Trophoblast cell (in vitro differentiated cells and primary cell): ENCODE results near the gene SS18L1.

ENCODE experiments used
- DNase-seq, 2 donors: peaks; one replicate each; pipeline ENCODE4 v3.0.0-alpha.2; 2016
- H2AFZ ChIP-seq: 2 replicates; pipeline ENCODE4 v1.6.1; 2013; ENCODE audit warnings: low read length, moderate library complexity, mild to moderate bottlenecking; ENCODE audit not compliant: insufficient read depth, poor library complexity
- H2AK5ac ChIP-seq: 2 replicates; pipeline ENCODE4 v1.6.1; 2013; ENCODE audit warnings: mild to moderate bottlenecking, low read length
- H2BK120ac ChIP-seq: 2 replicates; pipeline ENCODE4 v1.6.1; 2013; ENCODE audit warnings: low read length, mild to moderate bottlenecking, moderate library complexity; ENCODE audit not compliant: insufficient read depth, poor library complexity
- H2BK12ac ChIP-seq: 2 replicates; pipeline ENCODE4 v1.6.1; 2013; ENCODE audit warnings: mild to moderate bottlenecking, low read length, moderate library complexity
- H2BK5ac ChIP-seq: 2 replicates; pipeline ENCODE4 v1.6.1; 2013; ENCODE audit warnings: low read length, low read depth, moderate library complexity, mild to moderate bottlenecking; ENCODE audit not compliant: poor library complexity
- H3K14ac ChIP-seq: 2 replicates; pipeline ENCODE4 v1.6.1; 2013; ENCODE audit warnings: mild to moderate bottlenecking, low read length
- H3K18ac ChIP-seq: 2 replicates; pipeline ENCODE4 v1.6.1; 2013; ENCODE audit warnings: mild to moderate bottlenecking, low read length
- H3K23ac ChIP-seq: 2 replicates; pipeline ENCODE4 v1.6.1; 2013; ENCODE audit warnings: low read length
- H3K27ac ChIP-seq: 2 replicates; pipeline ENCODE4 v1.5.1; 2013; ENCODE audit warnings: low read depth, mild to moderate bottlenecking, inconsistent platforms, low read length, moderate library complexity
- H3K27me3 ChIP-seq: 2 replicates; pipeline ENCODE4 v1.6.1; 2013; ENCODE audit warnings: inconsistent platforms, mild to moderate bottlenecking, low read length, moderate library complexity; ENCODE audit not compliant: insufficient read depth
- H3K36me3 ChIP-seq, 2 experiments: 1 replicate in 1 of 2; 2 replicates in 1 of 2; pipeline ENCODE4 v1.6.1; 2013; ENCODE audit warnings: low read length in 2 of 2, mild to moderate bottlenecking in 2 of 2, moderate library complexity in 1 of 2; ENCODE audit not compliant: insufficient read depth in 2 of 2, control insufficient read depth in 1 of 2
- H3K4ac ChIP-seq: 2 replicates; pipeline ENCODE4 v1.6.1; 2013; ENCODE audit warnings: low read depth, mild to moderate bottlenecking, low read length, moderate library complexity
- H3K4me1 ChIP-seq, 2 experiments: 1 replicate in 1 of 2; 2 replicates in 1 of 2; pipeline ENCODE4 v1.6.1; 2013; ENCODE audit warnings: low read length in 2 of 2, mild to moderate bottlenecking in 2 of 2, moderate library complexity in 1 of 2; ENCODE audit not compliant: insufficient read depth in 2 of 2, control insufficient read depth in 1 of 2
- H3K4me2 ChIP-seq: 2 replicates; pipeline ENCODE4 v1.6.1; 2013; ENCODE audit warnings: inconsistent platforms, mild to moderate bottlenecking, low read length, moderate library complexity
- H3K4me3 ChIP-seq: 2 replicates; pipeline ENCODE4 v1.5.1; 2013; ENCODE audit warnings: mild to moderate bottlenecking, low read depth, low read length, inconsistent platforms
- H3K79me1 ChIP-seq: one replicate; pipeline ENCODE4 v1.6.1; 2013; ENCODE audit warnings: low read length
- H3K79me2 ChIP-seq: 2 replicates; pipeline ENCODE4 v1.6.1; 2013; ENCODE audit warnings: low read length, mild to moderate bottlenecking; ENCODE audit not compliant: control insufficient read depth, insufficient read depth, poor library complexity
- H3K9ac ChIP-seq: 2 replicates; pipeline ENCODE4 v1.6.1; 2013; ENCODE audit warnings: mild to moderate bottlenecking, low read length
- H3K9me3 ChIP-seq: 2 replicates; pipeline ENCODE4 v1.6.1; 2013; ENCODE audit warnings: low read depth, mild to moderate bottlenecking, control low read depth, inconsistent platforms, low read length; ENCODE audit not compliant: insufficient read depth
- H4K12ac ChIP-seq: 2 replicates; pipeline ENCODE4 v1.6.1; 2013; ENCODE audit warnings: low read depth, mild to moderate bottlenecking, low read length, moderate library complexity
- H4K8ac ChIP-seq: 2 replicates; pipeline ENCODE4 v1.6.1; 2013; ENCODE audit warnings: low read depth, mild to moderate bottlenecking, low read length, moderate library complexity
- H4K91ac ChIP-seq: one replicate; pipeline ENCODE4 v1.6.1; 2013; ENCODE audit warnings: low read depth, mild to moderate bottlenecking, low read length, moderate library complexity
- WGBS: extraction: QIAGEN DNeasy Blood & Tissue Kit; methylation state at CpG from one replicate; pipeline ENCODE4 v1.1.7; 2013; ENCODE audit warnings: missing lambda C conversion rate; ENCODE audit not compliant: insufficient read length, insufficient coverage; ENCODE audit errors: extremely low coverage; 5-methylcytosine and 5-hydroxymethylcytosine counted together

SS18L1 gene

DNA sequence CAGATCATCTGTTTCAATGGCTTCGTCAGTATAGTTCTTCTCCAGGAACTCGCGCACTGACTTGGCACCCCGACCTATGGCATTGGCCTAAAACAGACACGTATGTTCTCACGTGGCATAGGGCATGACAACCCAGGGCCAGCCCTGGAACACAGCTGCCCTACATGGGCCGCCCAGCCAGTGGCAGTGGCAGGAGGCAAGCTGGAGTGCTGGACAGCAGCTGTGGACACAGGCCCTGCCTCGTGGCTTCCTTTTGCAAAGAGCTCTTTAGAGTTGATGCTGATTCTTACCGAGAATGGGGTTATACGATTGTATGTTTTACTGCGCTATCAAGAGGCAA is 5.4 kb upstream of the SS18L1 start:
- no peak for DNase-seq
- Histone ChIP-seq H2AK5ac (no peak overlapping the region), H3K14ac (no peak overlapping the region), H4K8ac (no peak overlapping the region), H2AFZ (no peak overlapping the region), H3K9ac (no peak overlapping the region), H3K4ac (no peak overlapping the region), H2BK5ac (no peak overlapping the region), H3K79me1 (peaks cover 5% of the 10 kb centered on the region), H2BK12ac (no peak overlapping the region), H3K27ac (no peak overlapping the region), H4K12ac (no peak overlapping the region), H3K4me2 (no peak overlapping the region), H3K79me2 (peaks cover 24% of the 10 kb centered on the region), H4K91ac (no peak overlapping the region), H3K4me3 (peak overlapping the region; percentile 26), H3K18ac (no peak overlapping the region), H3K23ac (no peak overlapping the region), H3K36me3 (peaks cover 57 to 74% of the 10 kb centered on the region in 2 experiments), H3K27me3 (no peaks in the 10 kb centered on the region), H2BK120ac (no peak overlapping the region), H3K9me3 (peaks cover 2% of the 10 kb centered on the region), H3K4me1 (peaks cover 6 to 12% of the 10 kb centered on the region in 2 experiments)
- 100% methylated on average over 2 of the region's 11 CpGs for WGBS

- H3K4ac ChIP-seq = no peak overlapping the region
- no peak overlapping the region for H3K9ac ChIP-seq
- no peak for DNase-seq
- no peak overlapping the region for H3K4me3 ChIP-seq
- H2AFZ ChIP-seq = no peak overlapping the region
- no peak overlapping the region for H4K12ac ChIP-seq
- no peak overlapping the region for H2AK5ac ChIP-seq
- no peak overlapping the region for H3K27ac ChIP-seq
- peaks cover 2% of the 10 kb centered on the region for H3K9me3 ChIP-seq
- H3K36me3 ChIP-seq = peaks cover 50 to 67% of the 10 kb centered on the region in 2 experiments
- H2BK120ac ChIP-seq = no peak overlapping the region
- peaks cover 24% of the 10 kb centered on the region for H3K79me2 ChIP-seq
- no peak overlapping the region for H3K18ac ChIP-seq
- H3K27me3 ChIP-seq = no peaks in the 10 kb centered on the region
- H4K91ac ChIP-seq = no peak overlapping the region
- no peak overlapping the region for H2BK12ac ChIP-seq
- H3K79me1 ChIP-seq = peaks cover 7% of the 10 kb centered on the region
- H3K4me1 ChIP-seq = peaks cover 6 to 12% of the 10 kb centered on the region in 2 experiments
- H3K4me2 ChIP-seq = no peak overlapping the region
- H3K23ac ChIP-seq = no peak overlapping the region
- no peak overlapping the region for H3K14ac ChIP-seq
- no peak overlapping the region for H4K8ac ChIP-seq
- WGBS = no CpG with 5 or more reads among the region's 10 CpGs
- H2BK5ac ChIP-seq = no peak overlapping the region
Measured at GRCh38 chr20:62138912-62139311, 4.7 kb upstream of the SS18L1 start.

DNA sequence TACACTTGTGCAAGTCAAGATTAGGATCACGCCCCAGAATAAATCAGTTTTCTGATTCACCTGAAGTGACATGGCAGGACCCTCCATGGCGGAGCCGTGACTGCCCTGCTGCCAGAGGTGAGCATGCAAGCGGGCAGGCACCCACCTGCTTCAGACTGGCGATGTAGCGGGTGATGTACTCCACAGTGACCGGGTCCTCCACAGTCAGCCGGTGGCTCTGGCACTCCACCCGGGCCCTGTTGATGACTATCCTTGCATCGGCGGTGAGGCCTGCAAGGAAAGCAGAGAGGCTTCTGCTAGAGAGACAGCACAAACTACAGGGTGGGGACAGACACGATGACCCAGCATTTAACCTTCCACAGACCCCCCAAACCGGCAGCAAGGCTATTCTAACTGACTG is 3.9 kb upstream of the SS18L1 start:
- Histone ChIP-seq H3K18ac (no peak overlapping the region), H3K27ac (no peak overlapping the region), H3K9ac (no peak overlapping the region), H3K79me1 (peaks cover 7% of the 10 kb centered on the region), H3K36me3 (peaks cover 46 to 62% of the 10 kb centered on the region in 2 experiments), H3K4me1 (peaks cover 6 to 12% of the 10 kb centered on the region in 2 experiments), H3K27me3 (no peaks in the 10 kb centered on the region), H2AFZ (no peak overlapping the region), H3K4me2 (no peak overlapping the region), H4K91ac (no peak overlapping the region), H2AK5ac (no peak overlapping the region), H3K79me2 (peaks cover 31% of the 10 kb centered on the region), H3K4me3 (no peak overlapping the region), H2BK12ac (no peak overlapping the region), H3K23ac (no peak overlapping the region), H2BK120ac (no peak overlapping the region), H4K12ac (no peak overlapping the region), H3K14ac (no peak overlapping the region), H4K8ac (no peak overlapping the region), H3K4ac (peak overlapping the region; percentile 6), H3K9me3 (peaks cover 2% of the 10 kb centered on the region), H2BK5ac (no peak overlapping the region)
- WGBS = no CpG with 5 or more reads among the region's 13 CpGs
- DNase-seq = no peak

GRCh38 chr20:62141043-62141396 is 2.5 kb upstream of the SS18L1 start:
- H4K8ac ChIP-seq = no peak overlapping the region
- no peak overlapping the region for H3K4me3 ChIP-seq
- H2AFZ ChIP-seq = no peak overlapping the region
- no peak overlapping the region for H3K9ac ChIP-seq
- peaks cover 7% of the 10 kb centered on the region for H3K79me1 ChIP-seq
- H3K14ac ChIP-seq = no peak overlapping the region
- no peak overlapping the region for H3K23ac ChIP-seq
- peaks cover 38 to 56% of the 10 kb centered on the region in 2 experiments for H3K36me3 ChIP-seq
- DNase-seq = no peak
- peak overlapping the region; percentile 99 for H3K4ac ChIP-seq
- no peak overlapping the region for H2BK120ac ChIP-seq
- whole genome bisulfite sequencing = no CpG with 5 or more reads among the region's 7 CpGs
- no peak overlapping the region for H2AK5ac ChIP-seq
- no peak overlapping the region for H2BK5ac ChIP-seq
- H3K18ac ChIP-seq = no peak overlapping the region
- peaks cover 2% of the 10 kb centered on the region for H3K9me3 ChIP-seq
- no peak overlapping the region for H3K27ac ChIP-seq
- H4K91ac ChIP-seq = no peak overlapping the region
- H3K4me2 ChIP-seq = peak overlapping the region; percentile 79
- H2BK12ac ChIP-seq = no peak overlapping the region
- H3K27me3 ChIP-seq = no peaks in the 10 kb centered on the region
- no peak overlapping the region for H4K12ac ChIP-seq
- H3K79me2 ChIP-seq = peaks cover 40% of the 10 kb centered on the region
- peaks cover 6 to 14% of the 10 kb centered on the region in 2 experiments for H3K4me1 ChIP-seq
